Stimulated activated CD4-positive, alpha-beta T cell treated with anti-CD3 and anti-CD28 coated beads, Interleukin-1b, Interleukin-23, amount 100 ng/mL, for 1 hour (primary cell): ENCODE measurements around the gene CSTPP1.
"Not testable (repeated sequence)": the region's sequence is repeated elsewhere in the genome, so short reads cannot be mapped to it uniquely, and the experiment has no call there.

Source experiments
- DNase-seq, 2 donors: peaks; one replicate each; pipeline ENCODE4 v3.0.0-alpha.2; 2020; ENCODE audit warnings: low read depth in 2 of 2

CSTPP1 gene

DNA sequence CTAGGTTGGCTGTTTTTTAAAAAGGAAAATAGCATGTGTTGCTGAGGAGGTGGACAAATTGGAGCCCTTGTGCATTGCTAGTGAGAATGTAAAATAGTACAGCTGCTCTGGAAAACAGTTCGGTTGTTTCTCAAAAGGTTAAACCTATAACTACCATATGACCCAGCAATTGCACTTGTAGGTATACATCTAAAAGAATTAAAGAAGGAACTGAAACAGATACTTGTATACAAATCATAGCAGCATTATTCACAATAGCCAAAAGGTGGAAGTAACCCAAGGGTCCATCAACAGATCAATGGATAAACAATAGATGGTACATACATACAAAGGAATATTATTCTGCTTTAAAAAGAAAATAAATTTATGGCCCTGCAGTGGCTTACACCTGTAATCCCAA lies 111.4 kb downstream of the CSTPP1 start:
- DNase-seq = no peak

DNA sequence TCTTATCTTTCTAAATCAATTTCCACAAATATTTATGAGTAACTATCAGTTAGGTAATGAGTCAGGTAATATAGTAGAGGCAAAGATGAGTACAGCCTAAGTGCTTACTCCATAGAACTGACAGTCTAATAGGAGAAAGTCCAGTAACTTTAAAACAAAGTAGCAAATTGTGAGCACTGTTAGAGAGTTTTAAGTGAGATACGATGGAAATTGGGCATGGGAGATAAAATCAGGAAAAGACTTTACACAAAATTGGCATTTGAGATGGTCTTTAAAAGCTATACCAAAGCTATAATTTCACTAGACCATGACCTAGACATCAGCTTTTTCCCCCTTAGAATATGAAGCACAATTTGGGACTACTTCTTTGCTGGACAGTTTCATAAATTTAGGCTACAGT lies 113.7 kb downstream of the CSTPP1 start:
- DNase-seq = no peak

DNA sequence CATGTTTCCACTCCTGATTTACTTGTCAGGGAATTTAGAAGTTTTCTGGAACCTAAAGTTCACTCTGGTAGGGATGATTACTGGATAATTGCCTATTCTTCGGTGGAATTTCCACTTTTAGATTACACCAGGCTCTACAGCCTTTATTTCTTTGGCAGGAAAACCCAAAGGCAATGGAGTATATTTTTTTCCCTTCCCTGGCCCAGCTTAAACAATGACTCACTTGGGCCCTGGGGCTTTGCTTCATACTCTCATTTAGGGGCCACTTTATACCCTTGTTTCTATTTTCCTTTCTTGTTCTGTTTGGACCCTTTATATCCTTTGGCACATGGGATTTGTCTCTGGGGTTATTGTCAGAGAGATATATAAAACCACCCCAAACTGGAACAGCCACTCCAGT lies 114.7 kb downstream of the CSTPP1 start:
- no peak for DNase-seq

DNA sequence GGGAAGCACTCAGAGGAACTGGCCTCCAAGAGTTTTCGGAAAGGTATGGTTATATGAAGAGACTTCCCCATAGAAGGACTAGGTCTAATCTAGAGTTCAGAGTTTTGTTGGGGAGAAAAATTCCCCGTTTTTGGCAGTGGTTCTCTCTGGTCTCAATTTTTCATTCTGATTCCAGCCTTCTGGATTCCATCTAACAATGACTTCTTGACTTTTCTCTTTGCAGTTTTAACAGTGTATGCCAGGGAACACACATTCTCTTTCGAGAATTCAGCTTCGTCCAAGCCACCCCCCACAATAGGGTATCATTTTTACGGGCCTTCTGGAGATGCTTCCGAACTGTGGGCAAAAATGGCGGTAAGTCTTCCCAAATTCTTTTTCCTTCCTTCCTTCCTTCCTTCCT lies 115.6 kb downstream of the CSTPP1 start:
- no peak for DNase-seq

DNA sequence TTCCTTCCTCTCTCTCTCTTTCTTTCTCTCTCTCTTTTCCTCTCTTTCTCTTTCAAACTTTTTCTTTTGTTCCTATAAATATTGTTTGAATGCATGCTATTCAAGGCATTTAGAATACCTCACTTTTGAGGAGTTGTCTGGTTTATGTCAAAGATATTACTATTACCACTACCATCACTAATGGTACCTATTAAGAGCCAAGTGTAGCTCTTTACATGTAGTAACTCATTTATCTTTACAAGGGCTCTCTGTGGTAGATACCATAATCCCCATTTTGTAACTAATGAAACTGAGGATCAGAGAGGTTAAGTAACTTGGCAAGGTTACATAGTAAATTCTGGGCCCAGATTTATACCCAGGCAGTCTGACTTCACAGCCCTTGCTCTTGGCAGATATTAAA lies 116.0 kb downstream of the CSTPP1 start:
- DNase-seq = no peak

DNA sequence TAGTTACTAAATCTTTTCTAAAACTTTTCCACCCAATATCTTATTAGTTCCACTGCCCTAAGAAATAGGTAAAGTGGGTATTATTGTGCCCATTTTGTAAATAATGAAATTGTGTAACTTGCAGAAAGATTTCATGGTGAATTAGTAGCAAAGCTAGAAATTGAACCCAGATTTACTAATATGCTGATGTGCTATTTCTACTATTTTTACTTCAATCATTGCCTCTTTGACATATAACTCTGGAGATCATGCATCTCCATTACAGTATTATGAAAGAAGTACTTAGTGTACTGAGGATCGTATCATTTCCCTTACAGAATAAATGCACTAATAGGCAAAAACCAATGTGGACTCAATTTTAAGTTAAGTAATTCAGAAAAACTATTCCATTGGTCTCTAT lies 119.0 kb downstream of the CSTPP1 start:
- DNase-seq = no peak

DNA sequence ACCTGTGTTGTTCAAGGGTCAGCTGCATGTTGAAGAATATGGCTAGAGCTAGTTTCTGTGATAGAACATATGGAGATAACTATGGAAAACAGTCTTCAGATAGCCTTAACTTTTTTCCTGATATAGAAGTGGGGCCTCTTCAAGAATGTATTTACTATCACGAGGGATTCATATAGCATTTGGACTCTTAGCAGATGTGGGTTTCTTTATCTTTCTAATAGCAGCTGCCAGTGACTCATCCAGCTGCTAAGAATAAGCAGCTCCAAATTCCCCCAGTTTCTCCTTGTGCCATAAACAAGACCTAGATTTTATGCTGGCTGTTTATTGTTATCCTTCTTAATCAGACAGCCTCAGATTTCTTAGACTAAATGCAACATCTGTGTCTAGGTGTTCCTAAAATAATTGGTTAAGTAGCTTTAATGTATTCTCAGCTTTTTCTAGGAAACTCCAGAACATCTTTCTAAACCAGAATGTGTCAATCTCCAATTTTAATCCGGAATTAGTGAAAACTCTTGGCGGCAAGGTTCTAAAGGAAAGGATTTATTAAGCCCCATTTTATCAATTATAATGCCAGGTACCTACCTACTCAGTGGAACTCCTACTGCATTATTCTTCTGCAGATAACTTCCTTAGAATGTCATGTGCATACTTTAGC lies 119.8 kb downstream of the CSTPP1 start:
- DNase-seq = no peak

DNA sequence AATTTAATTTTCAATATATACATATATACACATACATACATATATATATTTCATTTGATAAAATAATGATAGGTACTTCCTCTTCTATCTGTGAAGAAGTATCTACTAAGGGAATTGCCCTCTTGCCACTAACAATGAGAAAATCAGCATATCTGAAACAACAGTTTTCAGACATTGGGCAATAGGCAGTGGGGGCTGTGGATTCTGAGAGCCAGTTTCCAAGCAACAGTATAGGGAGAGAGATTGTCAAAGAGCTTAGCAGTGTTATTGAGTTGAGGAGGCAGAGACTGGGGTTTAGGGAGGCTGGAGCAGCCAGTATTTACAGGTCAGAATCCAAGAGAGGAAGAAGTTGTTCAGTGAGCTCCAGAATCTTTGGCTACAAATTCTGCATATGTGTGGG lies 120.8 kb downstream of the CSTPP1 start:
- DNase-seq = no peak

DNA sequence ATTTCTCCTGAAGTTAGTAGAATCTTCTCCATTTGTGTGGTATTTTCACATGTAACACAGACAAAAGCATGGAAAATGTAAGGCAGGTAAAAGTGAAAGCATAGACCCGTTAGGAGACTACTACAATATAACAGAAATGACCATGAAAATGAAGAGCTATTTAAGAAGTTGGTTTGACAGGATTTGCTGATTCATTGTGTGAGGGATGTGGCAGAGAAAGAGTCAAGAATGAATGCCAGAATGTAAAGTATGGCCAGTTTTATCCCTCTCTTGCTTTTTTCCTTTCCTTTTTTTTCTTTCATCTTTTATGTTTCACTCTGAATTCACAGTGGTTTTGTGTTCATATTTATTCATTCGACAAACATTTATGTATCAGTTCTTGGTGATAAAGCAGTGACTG lies 124.2 kb downstream of the CSTPP1 start:
- DNase-seq = no peak

DNA sequence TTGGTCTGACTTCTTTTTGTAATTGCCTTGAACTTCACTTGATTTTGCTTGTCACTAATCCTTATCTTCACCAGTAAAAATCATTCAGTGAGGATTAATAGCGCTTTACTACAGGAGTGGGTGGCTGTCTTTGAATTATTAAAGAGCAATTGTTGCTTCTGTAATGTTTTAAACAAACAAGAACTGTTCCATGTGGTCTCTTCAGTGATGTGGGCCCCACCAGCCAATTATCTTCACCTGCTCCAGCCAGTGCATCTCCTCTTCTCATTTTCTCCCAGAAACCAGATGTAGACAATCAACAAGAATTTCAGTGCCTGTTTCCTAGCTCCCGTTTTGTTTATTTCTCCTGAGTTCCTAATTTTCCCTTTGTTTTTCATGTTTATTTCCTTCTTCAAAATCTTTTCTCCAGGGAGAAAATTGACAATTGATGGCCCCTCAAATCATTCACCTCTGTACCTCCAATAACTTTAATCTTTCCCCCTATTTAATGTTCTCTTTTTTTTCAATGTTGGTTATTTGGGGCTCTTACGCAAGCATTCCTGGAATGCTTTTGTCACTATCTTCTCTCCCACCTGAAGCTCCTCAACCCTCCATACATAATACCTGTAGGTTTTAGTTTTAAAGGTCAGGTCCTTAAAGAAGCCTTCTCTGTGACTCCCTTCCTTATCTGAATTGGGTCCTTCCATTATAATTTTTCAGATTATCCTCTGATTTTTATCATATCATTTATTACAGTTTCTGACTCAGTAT lies 125.0 kb downstream of the CSTPP1 start:
- DNase-seq = no peak

DNA sequence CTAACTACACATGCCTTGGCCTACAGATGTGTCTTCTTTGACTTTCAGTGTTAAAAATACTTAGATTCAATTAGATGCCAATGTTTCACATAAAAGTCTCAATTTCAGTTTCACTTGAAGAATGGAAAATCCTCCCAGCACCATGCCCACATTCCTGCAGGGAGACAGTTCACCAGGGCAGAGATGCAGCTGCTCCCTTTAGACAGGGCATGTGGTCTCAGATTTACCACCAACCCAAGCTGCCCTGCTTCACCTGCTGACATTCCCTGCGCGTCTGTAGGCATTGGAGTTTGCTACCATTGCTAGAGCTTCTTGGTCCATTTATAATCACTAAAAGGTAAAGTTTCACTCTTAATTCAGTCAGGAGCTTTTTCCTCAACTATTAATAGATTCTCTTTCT lies 126.2 kb downstream of the CSTPP1 start:
- no peak for DNase-seq

DNA sequence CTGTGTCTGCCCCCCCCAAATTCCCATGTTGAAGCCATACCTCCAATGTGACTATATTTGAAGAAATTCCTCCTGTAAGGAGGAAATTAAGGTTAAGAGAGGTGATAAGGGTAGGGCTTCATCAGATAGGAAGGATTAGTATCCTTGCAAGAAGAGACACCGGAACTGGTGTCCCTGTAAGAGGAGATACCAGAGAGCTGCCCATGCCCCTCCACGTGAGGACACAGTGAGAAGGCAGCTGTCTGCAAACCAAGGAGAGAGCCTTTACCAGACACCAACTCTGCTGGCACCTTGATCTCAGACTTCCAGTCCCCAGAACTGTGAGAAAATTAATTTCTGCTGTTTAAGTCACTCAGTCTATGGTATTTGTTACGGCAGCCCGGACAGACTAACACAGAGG lies 130.8 kb downstream of the CSTPP1 start:
- no peak for DNase-seq

DNA sequence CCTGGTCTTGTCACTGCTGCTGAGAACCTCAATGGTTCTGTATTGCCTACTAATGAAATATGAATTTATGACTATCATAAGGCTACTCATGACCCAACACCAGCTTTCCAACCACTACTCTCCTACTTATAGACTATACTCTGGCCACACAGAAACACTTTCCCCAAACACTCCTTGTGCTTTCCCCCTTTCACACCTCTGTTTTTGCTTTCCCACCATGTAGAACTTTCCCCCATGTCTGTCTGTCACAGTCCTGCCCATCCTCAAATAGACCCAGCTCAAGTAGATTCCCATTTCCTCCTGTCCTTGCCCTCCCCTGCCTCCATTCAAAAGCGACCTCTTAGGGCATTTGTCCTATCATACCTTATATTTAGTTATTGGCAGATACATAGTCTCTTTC lies 134.2 kb downstream of the CSTPP1 start:
- DNase-seq = no peak

DNA sequence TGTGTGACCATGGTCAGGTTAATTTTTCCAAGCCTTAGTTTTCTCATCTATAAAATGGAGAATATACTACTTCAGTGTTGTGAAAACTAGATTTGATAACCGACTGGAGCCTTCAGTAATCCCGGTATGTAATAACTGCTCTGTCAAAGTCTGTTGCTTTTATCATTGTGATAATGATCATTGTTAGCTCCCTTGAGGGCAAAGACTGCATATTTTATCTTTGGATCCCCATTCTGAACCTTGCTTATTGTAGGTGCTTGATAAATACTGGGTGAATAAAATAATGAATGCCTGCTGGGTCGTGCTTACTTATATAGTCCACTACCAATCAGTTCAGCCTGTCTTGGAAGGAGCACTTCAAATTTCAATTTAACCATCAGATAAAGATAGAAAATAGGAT lies 134.8 kb downstream of the CSTPP1 start:
- DNase-seq = no peak

DNA sequence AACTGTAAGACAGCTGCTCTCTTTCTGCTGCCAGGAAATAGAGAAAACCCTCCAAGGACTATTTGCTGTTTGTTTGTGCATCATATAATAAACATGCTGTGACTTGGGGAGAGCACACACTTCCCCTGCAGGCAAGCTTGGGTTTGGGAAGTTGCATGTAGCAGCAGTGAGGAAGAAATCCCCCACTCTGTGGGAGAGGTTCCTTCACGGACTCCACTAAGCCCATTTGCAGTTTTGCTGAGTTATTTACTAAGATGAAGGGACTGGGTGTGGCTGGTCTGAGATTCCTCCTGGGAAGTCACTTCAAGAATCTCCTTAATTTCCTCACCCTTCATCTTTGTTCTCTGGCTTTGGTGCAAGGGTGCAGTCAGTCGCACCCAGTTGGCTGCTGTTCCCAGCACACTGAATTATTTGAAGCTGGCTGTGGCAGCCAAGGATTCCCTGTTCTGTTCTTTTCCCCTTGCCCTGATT lies 135.3 kb downstream of the CSTPP1 start:
- DNase-seq = no peak

DNA sequence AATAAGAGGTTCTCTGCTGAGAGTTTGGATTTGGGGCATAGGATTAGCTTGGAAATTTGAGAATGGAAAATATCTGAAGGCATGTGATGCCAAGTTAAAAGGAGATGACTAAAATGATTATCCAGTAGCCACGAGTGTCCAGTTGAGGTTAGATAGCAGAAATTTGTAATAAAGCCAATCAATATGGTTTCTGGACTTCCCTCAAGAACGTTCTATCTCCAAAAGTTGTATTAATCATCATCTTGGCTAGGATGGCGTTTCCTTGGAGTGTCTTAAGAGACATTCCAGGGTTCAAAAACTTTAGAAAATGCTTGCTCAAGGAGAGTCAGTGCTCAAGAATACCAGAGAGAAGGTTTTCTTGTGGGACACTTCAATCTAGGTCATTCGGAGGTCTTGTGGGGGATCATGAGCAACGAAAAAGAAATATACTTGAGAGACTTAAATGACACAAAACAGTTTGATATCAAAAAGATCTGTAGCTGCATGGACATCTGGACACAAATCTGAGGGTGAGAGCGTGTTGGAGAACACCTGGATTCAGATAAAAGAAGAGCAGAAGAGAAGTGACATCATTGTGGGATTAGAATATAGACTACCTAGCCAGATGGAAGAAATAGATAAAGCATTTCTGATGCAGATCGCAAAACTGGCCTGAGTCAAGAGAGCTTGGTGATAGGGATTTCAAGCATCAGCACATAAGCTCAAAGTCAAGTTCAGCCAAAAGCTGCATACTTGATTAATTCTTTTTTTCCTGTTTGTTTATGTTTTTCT lies 142.4 kb downstream of the CSTPP1 start:
- no peak for DNase-seq

DNA sequence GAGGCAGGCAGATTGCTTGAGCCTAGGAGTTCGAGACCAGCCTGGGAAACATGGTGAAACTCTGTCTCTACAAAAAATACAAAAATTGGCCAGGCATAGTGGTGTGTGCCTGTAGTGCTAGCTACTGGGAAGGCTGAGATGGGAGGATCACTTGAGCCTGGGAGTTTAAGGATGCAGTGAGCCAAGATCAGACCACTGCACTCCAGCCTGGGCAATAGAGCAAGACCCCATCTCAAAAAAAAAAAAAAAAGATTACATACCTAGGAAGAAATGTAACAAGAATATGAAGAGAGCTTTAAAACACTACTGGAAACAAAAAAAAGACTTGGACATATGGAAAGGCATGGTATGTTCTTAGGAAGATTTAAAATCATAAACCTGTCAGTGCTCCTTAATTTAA lies 144.2 kb downstream of the CSTPP1 start:
- DNase-seq = not testable (repeated sequence)

DNA sequence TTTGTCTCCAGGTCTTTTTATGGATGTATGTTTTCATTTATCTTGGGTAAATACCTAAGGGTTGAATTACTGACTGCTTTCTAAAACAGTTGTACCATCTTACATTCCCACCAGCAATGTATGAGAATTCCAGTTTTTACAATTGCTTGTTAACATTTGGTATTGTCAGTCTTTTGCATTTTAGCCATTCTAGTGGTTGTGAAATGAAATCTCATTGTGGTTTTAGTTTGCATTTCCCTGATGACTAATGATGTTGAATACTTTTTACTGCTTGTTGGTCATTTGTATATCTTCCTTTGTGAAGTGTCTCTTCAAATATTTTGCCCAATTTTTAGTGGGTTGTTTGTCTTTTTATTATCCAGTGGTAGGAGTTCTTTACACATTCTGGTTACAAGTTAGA lies 147.4 kb downstream of the CSTPP1 start:
- DNase-seq = no peak

DNA sequence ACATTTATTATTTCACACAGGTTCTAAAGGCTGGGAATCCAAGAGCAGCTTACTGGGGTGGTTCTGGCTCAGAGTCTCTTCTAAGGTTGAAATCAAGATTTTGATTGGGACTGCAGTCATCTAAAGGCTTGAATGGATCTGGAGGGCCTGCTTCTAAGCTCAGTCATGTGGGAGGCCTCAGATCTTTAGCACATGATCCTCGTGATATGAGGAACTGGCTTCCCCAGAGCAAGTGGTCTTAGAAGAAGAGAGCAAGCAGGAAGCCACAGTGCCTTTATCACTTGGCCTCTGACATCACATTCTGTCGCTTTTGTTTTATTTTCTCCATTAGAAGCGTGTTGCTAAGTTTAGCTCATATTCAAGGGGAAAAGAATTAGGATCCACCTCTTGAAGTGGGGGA lies 151.2 kb downstream of the CSTPP1 start:
- no peak for DNase-seq

DNA sequence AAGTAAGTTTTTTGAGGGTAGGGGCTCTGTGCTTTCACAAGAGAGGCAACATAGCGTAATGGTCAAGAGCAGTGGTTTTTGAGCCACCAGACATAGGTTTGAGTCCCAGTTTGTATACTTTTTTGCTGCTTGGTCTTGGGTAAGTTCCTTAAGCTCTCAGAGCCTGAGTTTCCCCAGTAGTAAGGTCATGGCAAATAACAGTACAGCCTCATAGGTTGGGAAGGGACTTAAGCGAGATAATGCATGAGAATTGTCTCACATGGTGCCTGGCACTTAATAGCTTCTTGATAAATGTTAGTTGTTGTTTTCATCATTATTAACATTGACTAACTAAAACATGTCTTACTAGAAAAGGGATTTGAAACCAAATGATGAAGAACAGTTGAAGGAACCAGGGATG lies 157.0 kb downstream of the CSTPP1 start:
- no peak for DNase-seq

DNA sequence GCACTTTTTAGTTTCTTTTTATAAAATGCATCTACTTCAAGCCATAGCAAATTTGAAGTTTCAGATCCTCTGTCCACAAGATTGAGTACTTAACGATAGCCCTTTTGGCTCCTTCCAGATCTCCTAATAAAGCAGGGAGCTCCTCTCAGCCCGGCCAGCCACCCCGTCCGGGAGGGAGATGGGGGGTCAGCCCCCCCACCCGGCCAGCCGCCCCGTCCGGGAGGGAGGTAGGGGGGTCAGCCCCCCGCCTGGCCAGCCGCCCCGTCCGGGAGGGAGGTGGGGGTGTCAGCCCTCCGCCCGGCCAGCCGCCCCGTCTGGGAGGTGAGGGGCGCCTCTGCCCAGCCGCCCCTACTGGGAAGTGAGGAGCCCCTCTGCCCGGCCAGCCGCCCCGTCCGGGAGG lies 160.3 kb downstream of the CSTPP1 start:
- not testable (repeated sequence) for DNase-seq

DNA sequence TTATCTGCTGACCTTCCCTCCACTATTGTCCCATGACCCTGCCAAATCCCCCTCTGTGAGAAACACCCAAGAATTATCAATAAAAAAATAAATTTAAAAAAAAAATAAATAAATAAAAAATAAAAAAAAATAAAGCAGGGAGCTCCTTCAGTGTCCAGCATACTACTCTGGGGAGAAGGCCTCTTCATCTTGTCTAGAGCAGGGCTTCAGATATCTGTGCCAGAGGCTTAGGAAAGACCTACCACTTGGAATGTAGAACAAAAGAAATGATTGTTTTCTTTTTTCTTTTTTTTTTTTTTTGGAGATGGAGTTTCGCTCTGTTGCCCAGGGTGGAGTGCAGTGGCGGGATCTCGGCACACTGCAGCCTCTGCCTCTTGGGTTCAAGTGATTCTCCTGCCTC lies 161.7 kb downstream of the CSTPP1 start:
- DNase-seq = not testable (repeated sequence)
